H1 (cell line): ENCODE data around the gene PDGFD. TPM values are rescaled to one million over a fixed set of nuclear protein-coding genes. Genes with fewer than 3 reads are reported as not detected.

Experiments
- CTCF ChIA-PET: fragments of 300-600 bp; sonication (Branson Sonifier 250); formaldehyde crosslinking; loops from one replicate; lab custom pipeline; 2021; ENCODE audit not compliant: partially characterized antibody; lab: Charles Lee
- POLR2A ChIA-PET: fragments of 300-600 bp; sonication (Branson Sonifier 250); formaldehyde crosslinking; loops from one replicate; lab custom pipeline; 2021; ENCODE audit warnings: inconsistent platforms; ENCODE audit not compliant: partially characterized antibody; lab: Charles Lee
- DNase-seq, 2 experiments: peaks; one replicate each; pipeline versions ENCODE4 v3.0.0 to v3.0.0-alpha.2; 2010 to 2022; ENCODE audit warnings: low spot score in 2 of 2, low read depth in 1 of 2, mixed read lengths in 1 of 2
- FAIRE-seq: peaks from 2 replicates; lab custom pipeline; 2011; peaks lifted over from hg19 to GRCh38; lab: Jason Lieb, UNC
- H2AFZ ChIP-seq: 2 replicates; pipeline ENCODE4 v1.8.1; 2012; ENCODE audit warnings: low read length, inconsistent platforms
- H2AK5ac ChIP-seq: 2 replicates; pipeline ENCODE4 v1.6.1; 2013; ENCODE audit warnings: low read depth, low read length
- H2BK120ac ChIP-seq: replicated peaks from 2 replicates; pipeline ENCODE3; 2013; ENCODE audit warnings: low read depth, low read length, inconsistent platforms
- H2BK12ac ChIP-seq: 2 replicates; pipeline ENCODE4 v1.6.1; 2013; ENCODE audit warnings: low read depth, low read length
- H2BK15ac ChIP-seq: 2 replicates; pipeline ENCODE4 v1.6.1; 2013; ENCODE audit warnings: low read length
- H2BK20ac ChIP-seq: 2 replicates; pipeline ENCODE4 v1.6.1; 2013; ENCODE audit warnings: low read length
- H2BK5ac ChIP-seq: 2 replicates; pipeline ENCODE4 v1.6.1; 2013; ENCODE audit warnings: low read depth, low read length
- H3K14ac ChIP-seq: 2 replicates; pipeline ENCODE4 v1.6.1; 2013; ENCODE audit warnings: inconsistent platforms; ENCODE audit not compliant: insufficient read length
- H3K18ac ChIP-seq: 2 replicates; pipeline ENCODE4 v1.6.1; 2013; ENCODE audit warnings: low read length; ENCODE audit errors: extremely low read depth
- H3K23ac ChIP-seq: 2 replicates; pipeline ENCODE4 v1.6.1; 2013; ENCODE audit warnings: inconsistent platforms; ENCODE audit not compliant: insufficient read length
- H3K23me2 ChIP-seq: 2 replicates; pipeline ENCODE4 v1.6.1; 2013; ENCODE audit warnings: low read depth, low read length
- H3K27ac ChIP-seq: 2 replicates; pipeline ENCODE4 v1.6.1; 2011; ENCODE audit warnings: low read depth, low read length, inconsistent platforms
- H3K27me3 ChIP-seq, 4 experiments: replicated peaks in 1 of 4; 1 replicate in 1 of 4; 2 replicates in 3 of 4; pipeline versions ENCODE4 v1.6.1 to v1.8.1; 2011 to 2013; ENCODE audit warnings: low read length in 3 of 4, mild to moderate bottlenecking in 3 of 4, inconsistent platforms in 2 of 4, mixed read lengths in 2 of 4, moderate library complexity in 1 of 4; ENCODE audit not compliant: control insufficient read depth in 3 of 4, insufficient read depth in 3 of 4; ENCODE audit errors: extremely low read depth in 1 of 4
- H3K36me3 ChIP-seq, 4 experiments: 2 replicates each; pipeline versions ENCODE4 v1.6.1 to v1.8.1; 2011 to 2013; ENCODE audit warnings: mild to moderate bottlenecking in 4 of 4, low read length in 3 of 4, moderate library complexity in 2 of 4, control low read depth in 1 of 4, inconsistent platforms in 1 of 4; ENCODE audit not compliant: insufficient read depth in 4 of 4, control insufficient read depth in 2 of 4
- H3K4ac ChIP-seq: replicated peaks from 2 replicates; pipeline ENCODE3; 2013; ENCODE audit warnings: low read length, low read depth, mixed read lengths, inconsistent platforms; ENCODE audit not compliant: insufficient read length
- H3K4me1 ChIP-seq, 4 experiments: replicated peaks in 1 of 4; 1 replicate in 1 of 4; 2 replicates in 3 of 4; pipeline versions ENCODE4 v1.6.1 to v1.8.1; 2011 to 2013; ENCODE audit warnings: low read length in 3 of 4, inconsistent platforms in 2 of 4, mixed read lengths in 1 of 4; ENCODE audit not compliant: insufficient read depth in 4 of 4, control insufficient read depth in 3 of 4
- H3K4me2 ChIP-seq, 2 experiments: 2 replicates each; pipeline versions ENCODE4 v1.6.1 to v1.8.1; 2011 to 2013; ENCODE audit warnings: low read depth in 2 of 2, low read length in 2 of 2, control low read depth in 1 of 2, inconsistent platforms in 1 of 2, mild to moderate bottlenecking in 1 of 2; ENCODE audit not compliant: insufficient read depth in 1 of 2
- H3K4me3 ChIP-seq, 4 experiments: fragments of 200-600, 300-600 bp in 1 of 4; sonication (generic), shearing (Covaris generic), sonication (Bioruptor Twin) in 1 of 4; 2 replicates each; pipeline versions ENCODE4 v1.5.1 to v1.8.1; 2011 to 2016; ENCODE audit warnings: low read length in 4 of 4, low read depth in 3 of 4, control low read depth in 2 of 4, inconsistent platforms in 2 of 4, mild to moderate bottlenecking in 2 of 4, mixed read lengths in 1 of 4, moderate library complexity in 1 of 4; ENCODE audit not compliant: insufficient read depth in 2 of 4; ENCODE audit errors: extremely low read depth in 1 of 4
- H3K56ac ChIP-seq: replicated peaks from 2 replicates; pipeline ENCODE3; 2013; ENCODE audit warnings: low read depth, mild to moderate bottlenecking, mixed read lengths, low read length, inconsistent platforms; ENCODE audit not compliant: insufficient read length
- H3K79me1 ChIP-seq: 2 replicates; pipeline ENCODE4 v1.6.1; 2013; ENCODE audit warnings: low read depth, low read length, control low read depth
- H3K79me2 ChIP-seq, 2 experiments: 2 replicates each; pipeline versions ENCODE4 v1.6.1 to v1.8.1; 2012 to 2013; ENCODE audit warnings: low read length in 2 of 2, mild to moderate bottlenecking in 2 of 2, inconsistent platforms in 1 of 2; ENCODE audit not compliant: insufficient read depth in 2 of 2, control insufficient read depth in 1 of 2
- H3K9ac ChIP-seq, 4 experiments: replicated peaks in 1 of 4; 1 replicate in 1 of 4; 2 replicates in 3 of 4; pipeline versions ENCODE4 v1.6.1 to v1.8.1; 2011 to 2013; ENCODE audit warnings: low read depth in 3 of 4, low read length in 3 of 4, control low read depth in 2 of 4, mild to moderate bottlenecking in 2 of 4, moderate library complexity in 2 of 4, inconsistent platforms in 1 of 4; ENCODE audit errors: extremely low read depth in 1 of 4
- H3K9me3 ChIP-seq, 2 experiments: 2 replicates each; pipeline versions ENCODE4 v1.6.1 to v1.8.1; 2012 to 2013; ENCODE audit warnings: mild to moderate bottlenecking in 2 of 2, moderate library complexity in 2 of 2, control low read depth in 1 of 2, inconsistent platforms in 1 of 2, low read depth in 1 of 2, low read length in 1 of 2, mixed read lengths in 1 of 2; ENCODE audit not compliant: insufficient read depth in 2 of 2
- H4K20me1 ChIP-seq, 2 experiments: replicated peaks in 1 of 2; 2 replicates each; pipeline versions ENCODE3 to v1.8.1; 2011 to 2013; ENCODE audit warnings: inconsistent platforms in 2 of 2, low read length in 2 of 2, mild to moderate bottlenecking in 1 of 2; ENCODE audit not compliant: insufficient read depth in 2 of 2, control insufficient read depth in 1 of 2
- H4K5ac ChIP-seq: 2 replicates; pipeline ENCODE4 v1.6.1; 2013; ENCODE audit warnings: low read length, low read depth, mixed read lengths, inconsistent platforms; ENCODE audit not compliant: insufficient read length
- H4K8ac ChIP-seq: 2 replicates; pipeline ENCODE4 v1.8.0; 2013; ENCODE audit warnings: mild to moderate bottlenecking, moderate library complexity, low read length, inconsistent platforms; ENCODE audit not compliant: insufficient read depth; ENCODE audit errors: extremely low read depth
- H4K91ac ChIP-seq: replicated peaks from 2 replicates; pipeline ENCODE3; 2013; ENCODE audit warnings: low read length, mixed read lengths, inconsistent platforms; ENCODE audit not compliant: insufficient read length
- CEBPB ChIP-seq: IDR thresholded peaks from 2 replicates; pipeline ENCODE4 v1.6.1; 2012; ENCODE audit warnings: low read depth, low read length
- CREB1 ChIP-seq: IDR thresholded peaks from 2 replicates; pipeline ENCODE4 v1.6.1; 2012; ENCODE audit warnings: inconsistent platforms
- RFX5 ChIP-seq: IDR thresholded peaks from 2 replicates; pipeline ENCODE4 v1.6.1; 2011; ENCODE audit warnings: low read depth, low read length, improper control_type of control experiment, borderline replicate concordance
- SAP30 ChIP-seq: fragments of 300-600 bp; sonication (generic); IDR thresholded peaks from 2 replicates; pipeline ENCODE4 v1.7.1; 2012; ENCODE audit warnings: low read length, moderate library complexity, mild to moderate bottlenecking, inconsistent platforms; ENCODE audit not compliant: insufficient read depth, insufficient replicate concordance
- SRF ChIP-seq: IDR thresholded peaks from 2 replicates; pipeline ENCODE4 v1.6.1; 2011; ENCODE audit warnings: mild to moderate bottlenecking, low read depth, low read length, moderate library complexity
- TBP ChIP-seq: IDR thresholded peaks from 2 replicates; pipeline ENCODE4 v1.6.1; 2011; ENCODE audit warnings: low read depth, low read length, improper control_type of control experiment
- YY1 ChIP-seq: IDR thresholded peaks from 2 replicates; pipeline ENCODE4 v1.6.1; 2011; ENCODE audit warnings: low read depth, mild to moderate bottlenecking, low read length
- polyA plus RNA-seq, 7 experiments: library from polyadenylated mRNA; depleted of rRNA in 3 of 7; stranded (reverse) in 5 of 7; unstranded in 2 of 7; fragments of >200 nt in 5 of 7; fragments of 200-250 nt in 2 of 7; gene quantifications; 1 replicate in 5 of 7; 2 replicates in 1 of 7; 4 replicates in 1 of 7; pipeline versions ENCODE4 v1.2.1 to v1.2.3, GENCODE V29; 2011 to 2013; ENCODE audit warnings: missing spikeins in 2 of 7, mixed read lengths in 2 of 7
- total RNA-seq: library from RNA; stranded (reverse); fragmentation: NEBNext Ultra II Directional; extraction: Animal tissue kit (Norgen Biotek cat#: 25700); gene quantifications from 2 replicates; pipeline ENCODE4 v1.2.1, GENCODE V29; 2021
- TF ChIP-seq, protein P1 (sequence below): IDR thresholded peaks from 2 replicates; pipeline ENCODE4 v1.6.1; 2011; ENCODE audit warnings: low read depth, mild to moderate bottlenecking, low read length; ENCODE audit not compliant: insufficient read depth

PDGFD gene
- total and polyA plus RNA-seq, 2 of the 8 experiments (the other 6 are each of a cell fraction or from before 2014, with no cell fraction given) = 1.1 to 3.9 TPM

DNA sequence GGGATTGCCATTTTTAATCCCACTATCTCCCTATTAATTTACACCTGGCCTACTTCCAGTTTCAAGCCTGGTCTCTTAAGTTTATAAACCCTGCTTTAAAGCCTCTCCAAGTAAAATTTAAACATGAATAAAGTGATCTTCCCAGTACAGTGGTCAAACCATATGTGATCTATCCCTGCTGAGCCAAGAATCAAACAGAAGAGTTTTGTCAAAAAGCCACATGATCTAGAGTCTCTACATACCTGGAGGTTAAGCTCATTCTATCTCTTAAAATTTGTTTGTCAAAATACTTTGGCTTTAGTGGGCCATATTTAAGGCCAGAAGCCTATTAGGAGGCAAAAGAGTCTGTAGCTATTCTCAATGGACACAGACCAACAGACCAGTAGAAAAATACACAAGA lies 170.4 kb downstream of the PDGFD start:
- ChIA-PET POLR2A (no interaction called here), CTCF (no interaction called here)
- no peak for TF ChIP-seq SAP30
- no peak for TF ChIP-seq SRF
- no peak for TF ChIP-seq CREB1
- no peak for TF ChIP-seq RFX5
- no peak for TF ChIP-seq TBP
- TF ChIP-seq, protein P1, sequence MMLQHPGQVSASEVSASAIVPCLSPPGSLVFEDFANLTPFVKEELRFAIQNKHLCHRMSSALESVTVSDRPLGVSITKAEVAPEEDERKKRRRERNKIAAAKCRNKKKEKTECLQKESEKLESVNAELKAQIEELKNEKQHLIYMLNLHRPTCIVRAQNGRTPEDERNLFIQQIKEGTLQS = no peak
- no peak for TF ChIP-seq YY1
- no peak for TF ChIP-seq CEBPB
- Histone ChIP-seq H3K36me3 (no peaks in the 10 kb centered on the region), H3K23ac (no peak overlapping the region), H2AK5ac (no peak overlapping the region), H3K23me2 (no peaks in the 10 kb centered on the region), H3K56ac (no peak overlapping the region), H2AFZ (no peak overlapping the region), H3K27ac (no peak overlapping the region), H3K9me3 (no peaks in the 10 kb centered on the region), H4K91ac (no peak overlapping the region), H3K4me3 (no peak overlapping the region), H2BK20ac (no peak overlapping the region), H3K4ac (no peak overlapping the region), H3K14ac (no peak overlapping the region), H3K79me2 (no peaks in the 10 kb centered on the region), H2BK15ac (no peak overlapping the region), H3K9ac (no peak overlapping the region), H3K18ac (no peak overlapping the region), H4K5ac (no peak overlapping the region), H4K20me1 (no peaks in the 10 kb centered on the region), H2BK120ac (no peak overlapping the region), H3K27me3 (no peaks in the 10 kb centered on the region), H4K8ac (no peak overlapping the region), H2BK12ac (no peak overlapping the region), H3K4me2 (no peak overlapping the region), H3K79me1 (no peaks in the 10 kb centered on the region), H2BK5ac (no peak overlapping the region), H3K4me1 (no peaks in the 10 kb centered on the region)
- no peak for DNase-seq
- no peak for FAIRE-seq
